Stimulated activated CD4-positive, alpha-beta T cell treated with anti-CD3 and anti-CD28 coated beads, Interleukin-1b, Interleukin-23, amount 100 ng/mL, for 1 hour (primary cell): ENCODE measurements around the gene CFAP299.

ENCODE experiments used
- DNase-seq, 2 donors: peaks; one replicate each; pipeline ENCODE4 v3.0.0-alpha.2; 2020; ENCODE audit warnings: low read depth in 2 of 2

The CFAP299 gene

GRCh38 chr4:80507507-80507906 lies 172.0 kb downstream of the CFAP299 start:
- DNase-seq, result no peak

GRCh38 chr4:80515496-80515895 lies 180.0 kb downstream of the CFAP299 start:
- no peak for DNase-seq

- no peak for DNase-seq
Measured at GRCh38 chr4:80521438-80521837, 185.9 kb downstream of the CFAP299 start.

- DNase-seq, result no peak
Measured at GRCh38 chr4:80526697-80527096, 191.2 kb downstream of the CFAP299 start.

- no peak for DNase-seq
Measured at GRCh38 chr4:80529026-80529425, 193.5 kb downstream of the CFAP299 start.

GRCh38 chr4:80532674-80533333 lies 197.3 kb downstream of the CFAP299 start:
- no peak for DNase-seq

- DNase-seq, result no peak
Measured at GRCh38 chr4:80535551-80535950, 200.0 kb downstream of the CFAP299 start.

- DNase-seq, result no peak
Measured at GRCh38 chr4:80538276-80538926, 202.9 kb downstream of the CFAP299 start.

- DNase-seq, result no peak
Measured at GRCh38 chr4:80539190-80539589, 203.7 kb downstream of the CFAP299 start.

GRCh38 chr4:80540349-80540748 lies 204.8 kb downstream of the CFAP299 start:
- no peak for DNase-seq

- DNase-seq, result no peak
Measured at GRCh38 chr4:80540785-80541469, 205.4 kb downstream of the CFAP299 start.

- no peak for DNase-seq
Measured at GRCh38 chr4:80542747-80543146, 207.2 kb downstream of the CFAP299 start.

GRCh38 chr4:80560337-80560736 lies 224.8 kb downstream of the CFAP299 start:
- DNase-seq, result no peak

- no peak for DNase-seq
Measured at GRCh38 chr4:80566203-80566872, 230.8 kb downstream of the CFAP299 start.

- no peak for DNase-seq
Measured at GRCh38 chr4:80568891-80569290, 233.4 kb downstream of the CFAP299 start.

- no peak for DNase-seq
Measured at GRCh38 chr4:80576796-80577195, 241.3 kb downstream of the CFAP299 start.

- no peak for DNase-seq
Measured at GRCh38 chr4:80578001-80578400, 242.5 kb downstream of the CFAP299 start.

GRCh38 chr4:80585542-80585941 lies 250.0 kb downstream of the CFAP299 start:
- no peak for DNase-seq

- DNase-seq, result no peak
Measured at GRCh38 chr4:80586716-80587115, 251.2 kb downstream of the CFAP299 start.

- no peak for DNase-seq
Measured at GRCh38 chr4:80587871-80588385, 252.4 kb downstream of the CFAP299 start.

GRCh38 chr4:80592950-80593349 lies 257.4 kb downstream of the CFAP299 start:
- DNase-seq, result no peak

- no peak for DNase-seq
Measured at GRCh38 chr4:80594701-80595100, 259.2 kb downstream of the CFAP299 start.
